ENCODE results near the gene YAE1. TPM values are rescaled to one million over a fixed set of nuclear protein-coding genes. Genes with fewer than 3 reads are reported as not detected.

Gene YAE1
- total RNA-seq, 1 donor from 2014 or later: 43.6 TPM

DNA sequence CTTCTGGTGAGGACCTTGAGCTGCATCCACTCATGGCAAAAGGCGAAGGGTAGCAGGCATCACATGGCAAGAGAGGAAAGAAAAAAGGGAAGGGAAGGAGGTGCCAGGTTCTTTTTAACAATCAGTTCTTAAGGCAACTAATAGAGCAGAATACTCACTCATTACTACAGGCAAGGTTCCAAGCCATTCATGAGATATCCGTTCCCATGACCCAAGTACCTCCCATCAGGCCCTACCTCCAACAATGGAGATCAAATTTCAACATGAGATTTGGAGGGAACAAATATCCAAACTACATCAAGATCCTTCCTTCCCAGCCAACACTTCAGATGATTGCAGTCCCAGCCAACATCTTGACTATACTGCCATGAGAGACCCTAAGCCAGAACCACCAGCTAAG, 38.9 kb upstream of the YAE1 start:
- Mint-ChIP-seq H3K27me3 (ENCODE audit: unreplicated experiment) (no peaks in the 10 kb centered on the region), H3K27ac (ENCODE audit: unreplicated experiment) (no peak overlapping the region), H3K36me3 (ENCODE audit: unreplicated experiment) (no peaks in the 10 kb centered on the region), H3K4me3 (ENCODE audit: unreplicated experiment) (no peak overlapping the region), H3K4me1 (ENCODE audit: low read depth, unreplicated experiment) (no peaks in the 10 kb centered on the region), H3K9me3 (ENCODE audit: unreplicated experiment) (no peaks in the 10 kb centered on the region)
- DNase-seq: no peak
- TF ChIP-seq, protein P1, sequence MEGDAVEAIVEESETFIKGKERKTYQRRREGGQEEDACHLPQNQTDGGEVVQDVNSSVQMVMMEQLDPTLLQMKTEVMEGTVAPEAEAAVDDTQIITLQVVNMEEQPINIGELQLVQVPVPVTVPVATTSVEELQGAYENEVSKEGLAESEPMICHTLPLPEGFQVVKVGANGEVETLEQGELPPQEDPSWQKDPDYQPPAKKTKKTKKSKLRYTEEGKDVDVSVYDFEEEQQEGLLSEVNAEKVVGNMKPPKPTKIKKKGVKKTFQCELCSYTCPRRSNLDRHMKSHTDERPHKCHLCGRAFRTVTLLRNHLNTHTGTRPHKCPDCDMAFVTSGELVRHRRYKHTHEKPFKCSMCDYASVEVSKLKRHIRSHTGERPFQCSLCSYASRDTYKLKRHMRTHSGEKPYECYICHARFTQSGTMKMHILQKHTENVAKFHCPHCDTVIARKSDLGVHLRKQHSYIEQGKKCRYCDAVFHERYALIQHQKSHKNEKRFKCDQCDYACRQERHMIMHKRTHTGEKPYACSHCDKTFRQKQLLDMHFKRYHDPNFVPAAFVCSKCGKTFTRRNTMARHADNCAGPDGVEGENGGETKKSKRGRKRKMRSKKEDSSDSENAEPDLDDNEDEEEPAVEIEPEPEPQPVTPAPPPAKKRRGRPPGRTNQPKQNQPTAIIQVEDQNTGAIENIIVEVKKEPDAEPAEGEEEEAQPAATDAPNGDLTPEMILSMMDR (IDR thresholded peaks at IDR 0.05; ENCODE audit: partially characterized antibody, unreplicated experiment): no peak

DNA sequence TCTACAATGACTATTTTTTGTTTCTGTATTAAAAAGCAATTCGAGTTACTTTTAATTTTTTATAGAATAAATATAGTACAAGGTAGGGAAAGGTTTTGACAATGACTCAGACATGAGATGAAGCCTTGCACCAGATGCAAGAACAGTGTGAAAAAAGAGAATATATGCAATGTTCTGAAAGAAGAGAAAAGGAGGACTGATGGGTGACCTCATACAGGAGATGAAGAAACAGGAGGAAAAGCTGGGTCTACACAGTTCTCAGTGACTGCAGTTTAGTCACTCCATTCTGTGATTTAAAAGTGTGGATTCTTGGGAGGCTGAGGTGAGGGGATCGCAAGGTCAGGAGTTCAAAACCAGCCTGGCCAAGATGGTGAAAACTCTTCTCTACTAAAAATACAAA, 38.3 kb upstream of the YAE1 start:
- TF ChIP-seq, protein P1 (IDR thresholded peaks at IDR 0.05; ENCODE audit: partially characterized antibody, unreplicated experiment): no peak
- Mint-ChIP-seq H3K27me3 (ENCODE audit: unreplicated experiment) (no peaks in the 10 kb centered on the region), H3K36me3 (ENCODE audit: unreplicated experiment) (no peaks in the 10 kb centered on the region), H3K9me3 (ENCODE audit: unreplicated experiment) (no peaks in the 10 kb centered on the region), H3K4me1 (ENCODE audit: low read depth, unreplicated experiment) (no peaks in the 10 kb centered on the region), H3K27ac (ENCODE audit: unreplicated experiment) (no peak overlapping the region), H3K4me3 (ENCODE audit: unreplicated experiment) (no peak overlapping the region)
- no peak for DNase-seq

DNA sequence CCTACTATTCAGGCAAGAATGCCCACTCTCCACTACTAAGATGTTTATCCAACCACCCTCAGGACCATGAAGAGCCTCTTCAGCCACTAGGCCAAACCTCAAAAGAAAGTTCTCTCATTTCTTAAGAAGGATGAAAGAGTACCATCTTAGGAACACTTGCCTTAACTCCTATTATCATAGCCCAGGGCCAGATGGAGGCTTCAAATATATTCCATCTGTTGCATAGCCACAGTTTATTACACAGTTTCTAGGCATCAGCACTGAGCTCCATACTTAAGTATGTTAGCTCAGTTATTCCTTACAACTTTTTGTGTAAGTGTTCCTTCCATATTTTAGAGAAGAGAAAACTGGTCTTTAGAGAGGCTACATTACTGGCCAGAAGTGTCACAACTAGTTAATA, 37.4 kb upstream of the YAE1 start:
- no peak for DNase-seq
- no peaks in the 10 kb centered on the region for H3K36me3 Mint-ChIP-seq (ENCODE audit: unreplicated experiment)
- TF ChIP-seq, protein P1 (IDR thresholded peaks at IDR 0.05; ENCODE audit: partially characterized antibody, unreplicated experiment): no peak
- H3K27me3 Mint-ChIP-seq (ENCODE audit: unreplicated experiment): no peaks in the 10 kb centered on the region
- H3K4me1 Mint-ChIP-seq (ENCODE audit: low read depth, unreplicated experiment): no peaks in the 10 kb centered on the region
- no peak overlapping the region for H3K27ac Mint-ChIP-seq (ENCODE audit: unreplicated experiment)
- H3K4me3 Mint-ChIP-seq (ENCODE audit: unreplicated experiment): no peak overlapping the region
- no peaks in the 10 kb centered on the region for H3K9me3 Mint-ChIP-seq (ENCODE audit: unreplicated experiment)

DNA sequence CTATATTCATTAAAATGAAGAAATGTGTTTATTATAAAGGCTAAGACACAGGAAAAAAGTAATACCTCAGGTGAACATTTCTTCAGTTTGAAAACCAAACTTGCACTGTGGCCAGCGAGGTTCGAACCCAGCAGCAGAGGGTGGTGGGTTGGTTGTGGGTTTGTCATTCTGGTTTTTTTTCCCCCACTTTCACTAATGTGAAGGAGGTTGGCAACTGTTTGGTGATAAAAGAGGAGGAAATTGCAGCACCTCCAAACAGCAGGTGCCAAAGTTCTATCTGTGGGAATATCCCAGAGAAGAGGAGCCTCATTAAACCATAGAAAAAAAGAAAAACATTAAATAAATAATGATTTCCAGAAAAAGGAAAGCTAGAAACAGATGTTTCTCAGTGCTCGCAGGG, 36.6 kb upstream of the YAE1 start:
- Mint-ChIP-seq H3K27me3 (ENCODE audit: unreplicated experiment) (no peaks in the 10 kb centered on the region), H3K4me1 (ENCODE audit: low read depth, unreplicated experiment) (no peaks in the 10 kb centered on the region), H3K4me3 (ENCODE audit: unreplicated experiment) (no peak overlapping the region), H3K36me3 (ENCODE audit: unreplicated experiment) (no peaks in the 10 kb centered on the region), H3K27ac (ENCODE audit: unreplicated experiment) (no peak overlapping the region), H3K9me3 (ENCODE audit: unreplicated experiment) (no peaks in the 10 kb centered on the region)
- TF ChIP-seq, protein P1 (IDR thresholded peaks at IDR 0.05; ENCODE audit: partially characterized antibody, unreplicated experiment): no peak
- no peak for DNase-seq

DNA sequence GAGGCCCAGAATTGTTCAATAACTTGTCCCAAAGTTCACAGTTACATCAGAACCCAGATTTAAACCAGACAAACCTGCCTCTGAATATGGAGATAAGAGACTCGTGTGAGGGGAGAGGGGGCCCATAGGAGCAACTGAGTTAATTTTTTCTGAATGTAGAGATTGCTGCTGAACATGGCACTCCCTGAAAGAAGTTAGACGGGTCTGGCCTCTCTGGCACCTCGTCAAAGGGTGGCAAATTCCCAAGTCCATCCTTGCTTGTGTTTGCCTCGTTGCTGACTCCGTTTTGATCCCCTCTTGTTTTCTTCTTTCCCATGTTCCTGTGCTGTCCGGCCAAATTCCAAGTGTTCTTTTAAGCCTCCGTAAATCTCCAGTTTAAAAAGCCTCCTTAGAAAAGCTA, 35.2 kb upstream of the YAE1 start:
- TF ChIP-seq, protein P1 (IDR thresholded peaks at IDR 0.05; ENCODE audit: partially characterized antibody, unreplicated experiment): no peak
- no peaks in the 10 kb centered on the region for H3K27me3 Mint-ChIP-seq (ENCODE audit: unreplicated experiment)
- DNase-seq: no peak
- no peaks in the 10 kb centered on the region for H3K36me3 Mint-ChIP-seq (ENCODE audit: unreplicated experiment)
- no peak overlapping the region for H3K27ac Mint-ChIP-seq (ENCODE audit: unreplicated experiment)
- H3K4me3 Mint-ChIP-seq (ENCODE audit: unreplicated experiment): no peak overlapping the region
- H3K4me1 Mint-ChIP-seq (ENCODE audit: low read depth, unreplicated experiment): no peaks in the 10 kb centered on the region
- no peaks in the 10 kb centered on the region for H3K9me3 Mint-ChIP-seq (ENCODE audit: unreplicated experiment)
